Mesenchymal stem cell (in vitro differentiated cells and primary cell): ENCODE results near the gene MEIS2.
A peak's percentile ranks its signal among the peaks of the same experiment; 100 is the strongest.

Experiments
- DNase-seq: peaks from one replicate; pipeline ENCODE4 v3.0.0-alpha.2; 2013
- H2AFZ ChIP-seq: one replicate; pipeline ENCODE4 v1.6.1; 2013; ENCODE audit warnings: low read depth, mild to moderate bottlenecking, control low read depth, inconsistent platforms, low read length, moderate library complexity
- H2AK5ac ChIP-seq: 2 replicates; pipeline ENCODE4 v1.6.1; 2013; ENCODE audit warnings: low read length, moderate library complexity, mild to moderate bottlenecking, inconsistent platforms; ENCODE audit not compliant: severe bottlenecking
- H2BK120ac ChIP-seq: one replicate; pipeline ENCODE4 v1.6.1; 2013; ENCODE audit warnings: low read depth, mild to moderate bottlenecking, inconsistent platforms, low read length, moderate library complexity
- H2BK12ac ChIP-seq, 2 experiments: one replicate each; pipeline ENCODE4 v1.6.1; 2013; ENCODE audit warnings: inconsistent platforms in 2 of 2, low read length in 2 of 2, mild to moderate bottlenecking in 2 of 2, moderate library complexity in 2 of 2, control low read depth in 1 of 2
- H2BK15ac ChIP-seq: one replicate; pipeline ENCODE4 v1.6.1; 2013; ENCODE audit warnings: mild to moderate bottlenecking, low read depth, inconsistent platforms; ENCODE audit not compliant: poor library complexity, severe bottlenecking
- H2BK5ac ChIP-seq: 2 replicates; pipeline ENCODE4 v1.6.1; 2013; ENCODE audit warnings: low read depth, mild to moderate bottlenecking, low read length, control low read depth, inconsistent platforms; ENCODE audit not compliant: poor library complexity, severe bottlenecking
- H3K14ac ChIP-seq, 2 experiments: one replicate each; pipeline ENCODE4 v1.6.1; 2013; ENCODE audit warnings: inconsistent platforms in 2 of 2, low read length in 2 of 2, control low read depth in 1 of 2, mild to moderate bottlenecking in 1 of 2, moderate library complexity in 1 of 2
- H3K18ac ChIP-seq, 2 experiments: one replicate each; pipeline ENCODE4 v1.6.1; 2013; ENCODE audit warnings: inconsistent platforms in 2 of 2, low read length in 2 of 2, control low read depth in 1 of 2, low read depth in 1 of 2, mild to moderate bottlenecking in 1 of 2
- H3K23ac ChIP-seq, 2 experiments: one replicate each; pipeline ENCODE4 v1.6.1; 2013; ENCODE audit warnings: inconsistent platforms in 2 of 2, low read length in 2 of 2, mild to moderate bottlenecking in 2 of 2, moderate library complexity in 2 of 2, control low read depth in 1 of 2
- H3K27ac ChIP-seq: 2 replicates; pipeline ENCODE4 v1.5.1; 2013; ENCODE audit warnings: mild to moderate bottlenecking, moderate library complexity, low read length, control low read depth, inconsistent platforms; ENCODE audit not compliant: poor library complexity, severe bottlenecking
- H3K27me3 ChIP-seq, 2 experiments: 2 replicates each; pipeline versions ENCODE4 v1.6.1 to v1.7.0; 2013; ENCODE audit warnings: low read length in 2 of 2, mild to moderate bottlenecking in 2 of 2, moderate library complexity in 2 of 2, control low read depth in 1 of 2, inconsistent platforms in 1 of 2; ENCODE audit not compliant: control insufficient read depth in 1 of 2, insufficient read depth in 1 of 2
- H3K36me3 ChIP-seq, 2 experiments: 2 replicates each; pipeline versions ENCODE4 v1.6.1 to v1.7.0; 2013; ENCODE audit warnings: low read length in 2 of 2, control low read depth in 1 of 2, inconsistent platforms in 1 of 2, low read depth in 1 of 2, mild to moderate bottlenecking in 1 of 2; ENCODE audit not compliant: insufficient read depth in 2 of 2, control insufficient read depth in 1 of 2
- H3K4ac ChIP-seq, 2 experiments: one replicate each; pipeline ENCODE4 v1.6.1; 2013; ENCODE audit warnings: inconsistent platforms in 2 of 2, low read length in 2 of 2, mild to moderate bottlenecking in 2 of 2, moderate library complexity in 2 of 2, control low read depth in 1 of 2, low read depth in 1 of 2
- H3K4me1 ChIP-seq: 2 replicates; pipeline ENCODE4 v1.6.1; 2013; ENCODE audit warnings: low read depth, low read length, control low read depth; ENCODE audit not compliant: control insufficient read depth, insufficient read depth
- H3K4me2 ChIP-seq: 2 replicates; pipeline ENCODE4 v1.6.1; 2013; ENCODE audit warnings: low read length, mild to moderate bottlenecking, inconsistent platforms; ENCODE audit not compliant: poor library complexity, severe bottlenecking
- H3K4me3 ChIP-seq, 2 experiments: 2 replicates each; pipeline versions ENCODE4 v1.5.1 to v1.7.0; 2013; ENCODE audit warnings: low read length in 2 of 2, mild to moderate bottlenecking in 2 of 2, control low read depth in 1 of 2, low read depth in 1 of 2; ENCODE audit not compliant: insufficient read depth in 1 of 2
- H3K79me1 ChIP-seq: replicated peaks from 2 replicates; pipeline ENCODE4 v1.6.1; 2013; ENCODE audit warnings: mild to moderate bottlenecking, control low read depth, low read length, inconsistent platforms; ENCODE audit not compliant: poor library complexity, severe bottlenecking
- H3K9ac ChIP-seq: 2 replicates; pipeline ENCODE4 v1.7.0; 2013; ENCODE audit warnings: mild to moderate bottlenecking, low read length, moderate library complexity
- H3K9me3 ChIP-seq: 2 replicates; pipeline ENCODE4 v1.7.0; 2013; ENCODE audit warnings: mild to moderate bottlenecking, low read length; ENCODE audit not compliant: control insufficient read depth
- H4K8ac ChIP-seq: one replicate; pipeline ENCODE4 v1.6.1; 2013; ENCODE audit warnings: inconsistent platforms, mild to moderate bottlenecking, low read length, moderate library complexity
- H4K91ac ChIP-seq: one replicate; pipeline ENCODE4 v1.6.1; 2013; ENCODE audit warnings: mild to moderate bottlenecking, low read length, inconsistent platforms
- WGBS: methylation state at CpG from one replicate; pipeline ENCODE4 v1.1.7; 2013; ENCODE audit warnings: mixed read lengths; 5-methylcytosine and 5-hydroxymethylcytosine counted together

The MEIS2 gene

GRCh38 chr15:37034392-37034791 lies 66.0 kb downstream of the MEIS2 start:
- no peak overlapping the region for H3K4me2 ChIP-seq
- no peak overlapping the region for H2BK5ac ChIP-seq
- no peak overlapping the region for H3K4ac ChIP-seq
- DNase-seq = no peak
- no peak overlapping the region for H2AK5ac ChIP-seq
- H3K27ac ChIP-seq = no peak overlapping the region
- H4K8ac ChIP-seq = no peak overlapping the region
- no peak overlapping the region for H3K14ac ChIP-seq
- H3K36me3 ChIP-seq = peaks cover 7 to 56% of the 10 kb centered on the region in 2 experiments
- H3K9ac ChIP-seq = no peak overlapping the region
- H3K18ac ChIP-seq = peak overlapping the region in 1 of 2 experiments; percentile 40
- H3K79me1 ChIP-seq = peaks cover 17% of the 10 kb centered on the region
- no peaks in the 10 kb centered on the region for H3K27me3 ChIP-seq
- peak overlapping the region in 1 of 2 experiments; percentile 90 for H2BK12ac ChIP-seq
- H3K4me1 ChIP-seq = peaks cover 3% of the 10 kb centered on the region
- H3K23ac ChIP-seq = peak overlapping the region in 1 of 2 experiments; percentile 96
- no peak overlapping the region for H2BK120ac ChIP-seq
- WGBS = over 99% methylated on average over 5 of the region's 7 CpGs
- no peak overlapping the region for H2AFZ ChIP-seq
- no peak overlapping the region for H2BK15ac ChIP-seq
- no peak overlapping the region for H3K4me3 ChIP-seq
- H4K91ac ChIP-seq = no peak overlapping the region
- H3K9me3 ChIP-seq = no peaks in the 10 kb centered on the region

GRCh38 chr15:37032091-37032775 lies 68.1 kb downstream of the MEIS2 start:
- no peak overlapping the region for H2BK15ac ChIP-seq
- peaks cover 4% of the 10 kb centered on the region for H3K4me1 ChIP-seq
- no peak overlapping the region for H3K4ac ChIP-seq
- no peak overlapping the region for H3K18ac ChIP-seq
- peaks cover 14% of the 10 kb centered on the region for H3K79me1 ChIP-seq
- H2BK12ac ChIP-seq = no peak overlapping the region
- no peak overlapping the region for H3K14ac ChIP-seq
- H3K9me3 ChIP-seq = no peaks in the 10 kb centered on the region
- no peak overlapping the region for H2BK120ac ChIP-seq
- no peak overlapping the region for H2AFZ ChIP-seq
- no peak overlapping the region for H3K4me2 ChIP-seq
- H3K4me3 ChIP-seq = no peak overlapping the region
- no peak overlapping the region for H3K23ac ChIP-seq
- no peak overlapping the region for H2AK5ac ChIP-seq
- H4K8ac ChIP-seq = no peak overlapping the region
- no peak overlapping the region for H4K91ac ChIP-seq
- DNase-seq = no peak
- H3K36me3 ChIP-seq = peaks cover 7 to 45% of the 10 kb centered on the region in 2 experiments
- H3K27ac ChIP-seq = no peak overlapping the region
- H2BK5ac ChIP-seq = no peak overlapping the region
- no peaks in the 10 kb centered on the region for H3K27me3 ChIP-seq
- WGBS = 85% methylated on average over 3 of the region's 4 CpGs
- H3K9ac ChIP-seq = no peak overlapping the region

GRCh38 chr15:37031198-37031597 lies 69.2 kb downstream of the MEIS2 start:
- H4K8ac ChIP-seq = no peak overlapping the region
- H3K18ac ChIP-seq = no peak overlapping the region
- no peak overlapping the region for H3K23ac ChIP-seq
- peaks cover 4% of the 10 kb centered on the region for H3K4me1 ChIP-seq
- peaks cover 17% of the 10 kb centered on the region for H3K79me1 ChIP-seq
- H3K9me3 ChIP-seq = no peaks in the 10 kb centered on the region
- H2BK120ac ChIP-seq = no peak overlapping the region
- H2BK12ac ChIP-seq = no peak overlapping the region
- no peak overlapping the region for H2AK5ac ChIP-seq
- WGBS = 80% methylated on average over 2 of the region's 4 CpGs
- no peak overlapping the region for H4K91ac ChIP-seq
- H3K27ac ChIP-seq = no peak overlapping the region
- H3K4me2 ChIP-seq = no peak overlapping the region
- H2AFZ ChIP-seq = no peak overlapping the region
- H3K4ac ChIP-seq = no peak overlapping the region
- no peak overlapping the region for H3K14ac ChIP-seq
- H3K36me3 ChIP-seq = peaks cover 7 to 39% of the 10 kb centered on the region in 2 experiments
- H3K27me3 ChIP-seq = no peaks in the 10 kb centered on the region
- no peak overlapping the region for H2BK15ac ChIP-seq
- no peak overlapping the region for H3K4me3 ChIP-seq
- DNase-seq = peak; percentile 87
- H3K9ac ChIP-seq = no peak overlapping the region
- H2BK5ac ChIP-seq = no peak overlapping the region

GRCh38 chr15:37028625-37029296 lies 71.6 kb downstream of the MEIS2 start:
- DNase-seq = peak; percentile 67
- 66% methylated on average over 4 of the region's 4 CpGs for WGBS
- Histone ChIP-seq H2AFZ (no peak overlapping the region), H3K36me3 (peaks cover 0 to 24% of the 10 kb centered on the region in 2 experiments), H4K91ac (no peak overlapping the region), H2BK12ac (no peak overlapping the region), H3K79me1 (peaks cover 15% of the 10 kb centered on the region), H3K27me3 (no peaks in the 10 kb centered on the region), H3K4me3 (no peak overlapping the region), H3K4me1 (peaks cover 1% of the 10 kb centered on the region), H3K4me2 (no peak overlapping the region), H4K8ac (no peak overlapping the region), H3K9ac (no peak overlapping the region), H3K4ac (no peak overlapping the region), H2BK120ac (no peak overlapping the region), H3K9me3 (no peaks in the 10 kb centered on the region), H2BK15ac (no peak overlapping the region), H3K23ac (no peak overlapping the region), H3K27ac (no peak overlapping the region), H3K18ac (no peak overlapping the region), H3K14ac (no peak overlapping the region), H2AK5ac (no peak overlapping the region), H2BK5ac (no peak overlapping the region)
